DND-41 (cell line): Measurements from ENCODE around the gene MYH7.

Experiments used
- ATAC-seq: fragments of 200-7000 bp; cut with Tn5 transposase; 3 replicates; pipeline ENCODE4 v1.9.1; 2021; ENCODE audit warnings: low read depth; ENCODE audit not compliant: insufficient read depth
- DNase-seq: peaks from one replicate; pipeline ENCODE4 v3.0.0-alpha.2; 2020
- H2AFZ ChIP-seq: 2 replicates; pipeline ENCODE4 v1.6.0; 2012; ENCODE audit warnings: low read depth, low read length
- H3K27ac ChIP-seq: 2 replicates; pipeline ENCODE4 v1.5.1; 2012; ENCODE audit warnings: low read length, inconsistent platforms
- H3K27me3 ChIP-seq: fragments of 200-600 bp; sonication (generic); 2 replicates; pipeline ENCODE4 v1.6.0; 2012; ENCODE audit warnings: low read length, mild to moderate bottlenecking, inconsistent platforms; ENCODE audit not compliant: insufficient read depth, poor library complexity
- H3K36me3 ChIP-seq: 2 replicates; pipeline ENCODE4 v1.5.1; 2012; ENCODE audit warnings: low read length, inconsistent platforms; ENCODE audit not compliant: insufficient read depth
- H3K4me1 ChIP-seq: 2 replicates; pipeline ENCODE4 v1.5.1; 2012; ENCODE audit warnings: mild to moderate bottlenecking, low read length; ENCODE audit not compliant: insufficient read depth
- H3K4me2 ChIP-seq: 2 replicates; pipeline ENCODE4 v1.6.0; 2012; ENCODE audit warnings: mild to moderate bottlenecking, moderate library complexity, low read length, inconsistent platforms; ENCODE audit not compliant: insufficient read depth
- H3K4me3 ChIP-seq, 2 experiments: fragments of 200-600 bp in 1 of 2; shearing (Covaris generic) in 1 of 2; 2 replicates each; pipeline ENCODE4 v1.5.1; 2012 to 2016; ENCODE audit warnings: inconsistent platforms in 2 of 2, low read length in 2 of 2, mild to moderate bottlenecking in 2 of 2, low read depth in 1 of 2, moderate library complexity in 1 of 2
- H3K79me2 ChIP-seq: 2 replicates; pipeline ENCODE4 v1.6.0; 2012; ENCODE audit warnings: low read length, inconsistent platforms; ENCODE audit not compliant: insufficient read depth
- H3K9ac ChIP-seq: 2 replicates; pipeline ENCODE4 v1.6.0; 2012; ENCODE audit warnings: low read depth, mild to moderate bottlenecking, inconsistent platforms, low read length, moderate library complexity
- H3K9me3 ChIP-seq: 2 replicates; pipeline ENCODE4 v1.5.1; 2012; ENCODE audit warnings: low read length, moderate library complexity, mild to moderate bottlenecking, inconsistent platforms; ENCODE audit not compliant: insufficient read depth, severe bottlenecking
- H4K20me1 ChIP-seq: 2 replicates; pipeline ENCODE4 v1.6.0; 2012; ENCODE audit warnings: low read length; ENCODE audit not compliant: insufficient read depth
- CTCF ChIP-seq: IDR thresholded peaks from 2 replicates; pipeline ENCODE4 v1.5.1; 2012; ENCODE audit warnings: borderline replicate concordance, low read length, moderate library complexity, mild to moderate bottlenecking; ENCODE audit not compliant: poor library complexity, severe bottlenecking; ENCODE audit errors: extremely low read depth
- EZH2 ChIP-seq: IDR thresholded peaks from 3 replicates; pipeline ENCODE4 v1.6.1; 2012; ENCODE audit warnings: borderline replicate concordance, low read depth, mild to moderate bottlenecking, moderate library complexity, low read length, inconsistent platforms; ENCODE audit not compliant: severe bottlenecking

MYH7 gene

GRCh38 chr14:23470947-23471346 is 35.5 kb upstream of the MYH7 start:
- TF ChIP-seq CTCF: no peak
- no peak for TF ChIP-seq EZH2
- Histone ChIP-seq H3K36me3 (peaks cover 47% of the 10 kb centered on the region), H3K4me3 (peak overlapping the region in 1 of 2 experiments; percentile 71; a peak in 1 of 4 replicates), H2AFZ (no peak overlapping the region), H3K9me3 (no peaks in the 10 kb centered on the region), H3K27me3 (no peaks in the 10 kb centered on the region), H3K27ac (no peak overlapping the region), H3K79me2 (peaks cover 25% of the 10 kb centered on the region), H3K4me1 (peaks cover 25% of the 10 kb centered on the region), H3K4me2 (peak overlapping the region; percentile 89; the same call in 1 of the 2 replicates), H4K20me1 (no peaks in the 10 kb centered on the region; the same call in 1 of the 2 replicates), H3K9ac (no peak overlapping the region)
- no peak for ATAC-seq
- no peak for DNase-seq

- H3K27ac ChIP-seq: peak overlapping the region; percentile 76
Measured at GRCh38 chr14:23469906-23470403, 34.5 kb upstream of the MYH7 start.

GRCh38 chr14:23469127-23469905 is 33.9 kb upstream of the MYH7 start, which contains the start of gene NGDN:
Gene NGDN (plus strand): TSS chr14:23469703. CDS start chr14:23469716, 13 bp downstream.
- peak within 1 kb of the TSS; percentile 71 to 85 for H3K4me3 ChIP-seq
- no peak for TF ChIP-seq EZH2
- TF ChIP-seq CTCF: peak; percentile 59
- peaks cover 25% of the 10 kb centered on the region for H3K79me2 ChIP-seq
- peak within 1 kb of the TSS; percentile 89 for H3K4me2 ChIP-seq
- H2AFZ ChIP-seq: peak within 1 kb of the TSS; percentile 96
- H3K4me1 ChIP-seq: peaks cover 25% of the 10 kb centered on the region
- H3K36me3 ChIP-seq: peaks cover 30% of the 10 kb centered on the region
- H4K20me1 ChIP-seq: no peaks in the 10 kb centered on the region; the same call in 1 of the 2 replicates
- H3K27ac ChIP-seq: peak within 1 kb of the TSS; percentile 76
- peak within 1 kb of the TSS; percentile 72 for H3K9ac ChIP-seq
- ATAC-seq: peak; percentile 96
- DNase-seq: peak; percentile 94
- H3K9me3 ChIP-seq: no peaks in the 10 kb centered on the region
- H3K27me3 ChIP-seq: no peaks in the 10 kb centered on the region

More at GRCh38 chr14:23469906-23470403, 34.5 kb upstream of the MYH7 start:
- H3K4me1 ChIP-seq: peaks cover 25% of the 10 kb centered on the region
- ATAC-seq (peak; percentile 28), DNase-seq (no peak)
- H3K4me2 ChIP-seq: peak overlapping the region; percentile 89
- H3K79me2 ChIP-seq: peaks cover 25% of the 10 kb centered on the region
- H4K20me1 ChIP-seq: no peaks in the 10 kb centered on the region; the same call in 1 of the 2 replicates
- peak overlapping the region; percentile 72 for H3K9ac ChIP-seq
- no peaks in the 10 kb centered on the region for H3K9me3 ChIP-seq
- H3K27me3 ChIP-seq: no peaks in the 10 kb centered on the region
- peak overlapping the region; percentile 96 for H2AFZ ChIP-seq
- H3K4me3 ChIP-seq: peak overlapping the region; percentile 71 to 85
- TF ChIP-seq CTCF (no peak), EZH2 (no peak)
- H3K36me3 ChIP-seq: peaks cover 37% of the 10 kb centered on the region
